GM18507 (cell line): ENCODE data around the gene RYR2.
"Not testable (repeated sequence)": the region's sequence is repeated elsewhere in the genome, so short reads cannot be mapped to it uniquely, and the experiment has no call there.

Experiments
- DNase-seq: peaks from one replicate; pipeline ENCODE4 v3.0.0; 2011; ENCODE audit warnings: low read depth; ENCODE audit not compliant: insufficient read length; ENCODE audit errors: extremely low spot score
- FAIRE-seq: peaks from 2 replicates; lab custom pipeline; 2011; peaks lifted over from hg19 to GRCh38; lab: Jason Lieb, UNC

Gene RYR2

DNA sequence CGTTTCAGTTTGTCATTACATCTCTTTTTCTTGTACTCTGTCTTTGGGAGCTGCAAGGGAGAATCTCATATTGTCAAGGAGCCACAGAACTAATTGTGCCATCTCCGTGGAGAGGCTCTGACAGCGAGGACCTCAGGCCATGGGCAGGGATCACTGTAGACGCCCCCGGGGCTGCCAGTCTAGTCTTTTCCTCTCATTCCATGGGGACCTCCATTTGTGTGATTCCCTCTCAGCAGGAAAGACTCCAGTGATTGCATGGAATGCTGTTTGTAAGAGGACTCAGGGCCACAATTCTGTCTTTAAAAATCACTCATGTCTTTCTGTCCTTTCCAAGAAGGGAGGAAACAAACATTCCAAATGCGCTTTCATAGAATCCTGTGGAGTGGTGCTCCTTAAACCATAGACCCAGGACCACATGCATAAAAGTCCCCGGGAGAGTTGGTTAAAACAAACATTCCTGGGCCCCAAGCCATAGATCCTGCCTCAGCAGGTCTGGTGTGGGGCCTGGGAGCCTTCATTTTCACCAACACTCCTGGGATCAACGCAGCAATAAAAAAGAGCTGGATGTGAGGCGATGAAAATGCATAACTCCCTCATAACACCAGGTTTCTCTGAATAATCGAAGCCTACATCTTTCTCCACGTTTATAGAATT, 744.2 kb downstream of the RYR2 start:
- DNase-seq, result no peak
- FAIRE-seq, result no peak

DNA sequence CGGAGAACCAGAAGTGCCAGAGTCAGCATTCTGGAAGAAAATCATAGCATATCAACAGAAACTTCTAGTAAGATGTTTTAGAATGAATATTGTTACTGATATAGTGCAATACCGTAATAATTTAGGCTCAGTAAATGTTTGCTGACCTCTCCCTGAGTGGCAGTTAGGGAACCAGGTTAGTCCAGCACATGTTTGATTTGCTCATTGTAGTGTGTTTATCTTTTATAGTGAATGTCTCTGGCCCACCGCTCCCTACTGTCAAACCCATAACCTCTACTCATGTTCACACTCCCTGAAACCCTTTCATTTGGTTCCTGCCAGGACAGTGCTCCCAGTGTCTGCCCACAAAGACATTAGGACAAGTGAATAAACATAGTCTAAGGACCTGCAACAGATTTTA, 746.1 kb downstream of the RYR2 start:
- no peak for FAIRE-seq

DNA sequence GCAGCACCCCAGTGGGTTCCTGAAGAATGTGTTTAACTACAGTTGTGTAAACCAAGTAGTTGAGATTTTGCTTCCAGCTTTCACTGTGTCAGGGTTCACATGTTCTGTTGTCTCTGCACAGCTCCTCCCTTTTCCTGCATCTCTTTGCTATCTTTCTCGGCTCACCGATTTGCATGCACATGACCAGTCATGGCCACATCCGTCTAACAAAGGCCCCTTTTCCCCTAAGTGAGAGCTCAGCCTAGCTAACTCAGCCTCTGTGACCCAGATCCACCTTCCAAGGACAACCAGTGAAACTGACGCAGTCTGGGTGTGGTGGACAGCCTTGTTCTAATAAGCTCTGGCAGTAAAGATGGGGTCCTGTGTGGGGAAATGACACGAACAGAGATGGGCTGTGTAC, 747.6 kb downstream of the RYR2 start:
- no peak for DNase-seq
- no peak for FAIRE-seq

More for the DNA sequence above, 746.1 kb downstream of the RYR2 start:
- DNase-seq, result no peak

DNA sequence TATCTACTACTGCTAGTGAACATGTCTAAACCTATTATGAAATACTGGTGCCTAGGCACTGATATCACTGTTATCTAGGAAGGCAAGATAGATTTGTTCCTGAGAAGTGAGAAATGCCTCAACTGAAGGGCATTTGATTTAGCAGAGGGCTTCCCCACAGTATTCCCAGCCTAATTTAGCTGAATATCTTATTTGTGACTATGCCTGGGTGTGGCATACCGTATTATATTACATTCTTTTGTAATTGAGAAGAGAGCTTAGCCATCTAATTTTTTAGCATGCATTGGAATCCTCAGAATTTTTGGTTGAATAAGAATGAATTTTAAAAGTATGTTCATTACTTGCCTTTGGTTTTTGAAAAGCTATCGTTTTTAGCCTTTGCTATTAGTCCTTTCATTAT, 749.6 kb downstream of the RYR2 start:
- no peak for DNase-seq
- no peak for FAIRE-seq

DNA sequence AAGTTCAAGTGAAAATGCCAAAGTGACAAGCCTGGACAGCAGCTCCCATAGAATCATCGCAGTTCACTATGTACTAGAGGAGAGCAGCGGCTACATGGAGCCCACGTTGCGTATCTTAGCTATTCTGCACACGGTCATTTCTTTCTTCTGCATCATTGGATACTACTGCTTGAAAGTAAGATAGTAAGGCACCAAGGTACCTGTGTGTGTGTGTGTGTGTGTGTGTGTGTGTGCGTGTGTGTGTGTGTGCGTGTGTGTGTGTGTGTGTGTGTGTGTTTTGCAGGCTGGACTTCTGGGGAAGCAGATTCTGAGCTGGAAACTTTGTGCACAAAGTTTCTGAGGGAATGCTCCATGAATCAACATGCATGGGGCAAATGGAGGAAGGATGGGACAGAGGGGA, 750.2 kb downstream of the RYR2 start:
- FAIRE-seq (no peak), DNase-seq (no peak)

DNA sequence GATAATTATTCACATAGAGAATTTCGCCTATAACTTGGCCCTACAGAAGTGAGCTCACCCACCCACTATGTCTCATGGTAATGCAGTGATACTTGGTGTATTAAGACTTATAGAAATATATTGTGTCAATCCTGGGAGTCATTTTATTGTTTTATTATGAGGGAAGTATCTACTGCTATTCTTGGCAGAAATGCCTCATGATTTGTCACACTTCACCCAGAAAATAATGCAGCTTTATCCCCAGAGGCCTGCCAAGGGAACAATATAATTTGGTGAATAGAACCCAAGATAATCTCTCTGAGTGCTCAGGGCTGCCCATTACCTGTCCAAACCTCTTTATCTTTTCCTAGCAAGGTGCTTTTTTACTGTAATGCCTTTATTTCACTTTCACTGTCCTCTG, 750.7 kb downstream of the RYR2 start:
- FAIRE-seq (no peak), DNase-seq (no peak)

DNA sequence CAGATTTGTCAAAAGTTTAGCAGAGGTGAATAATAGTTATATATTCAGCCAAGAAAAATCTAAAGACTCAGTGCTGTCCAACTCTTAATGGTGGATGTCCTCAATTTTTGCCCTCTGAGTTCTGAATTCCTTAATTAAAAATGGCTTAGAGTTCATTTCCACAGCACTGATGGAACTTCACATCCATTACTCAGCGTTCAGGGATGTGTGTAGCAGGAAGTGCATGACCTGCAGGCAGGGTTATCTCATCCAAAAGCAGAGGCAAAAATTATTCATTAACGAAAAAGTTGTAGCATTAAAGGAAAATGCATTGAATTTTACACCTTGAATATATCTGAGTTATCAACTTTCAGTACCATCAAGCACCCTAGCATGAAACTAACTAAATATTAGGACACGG, 752.1 kb downstream of the RYR2 start:
- DNase-seq, result no peak
- FAIRE-seq, result no peak

DNA sequence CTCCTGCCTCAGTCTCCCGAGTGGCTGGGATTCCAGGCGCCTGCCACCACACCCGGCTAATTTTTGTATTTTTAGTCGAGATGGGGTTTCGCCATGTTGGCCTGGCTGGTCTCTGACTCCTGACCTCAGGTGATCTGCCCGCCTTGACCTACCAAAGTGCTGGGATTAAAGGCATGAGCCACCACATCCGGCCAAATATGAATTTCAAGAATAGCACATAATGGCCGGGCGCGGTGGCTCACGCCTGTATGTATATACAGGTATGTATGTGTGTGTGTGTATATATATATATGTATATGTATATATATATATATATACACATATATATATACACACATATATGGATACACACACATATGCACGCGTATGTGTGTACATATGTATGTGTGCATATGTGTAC, 753.6 kb downstream of the RYR2 start:
- DNase-seq (no peak), FAIRE-seq (no peak)

DNA sequence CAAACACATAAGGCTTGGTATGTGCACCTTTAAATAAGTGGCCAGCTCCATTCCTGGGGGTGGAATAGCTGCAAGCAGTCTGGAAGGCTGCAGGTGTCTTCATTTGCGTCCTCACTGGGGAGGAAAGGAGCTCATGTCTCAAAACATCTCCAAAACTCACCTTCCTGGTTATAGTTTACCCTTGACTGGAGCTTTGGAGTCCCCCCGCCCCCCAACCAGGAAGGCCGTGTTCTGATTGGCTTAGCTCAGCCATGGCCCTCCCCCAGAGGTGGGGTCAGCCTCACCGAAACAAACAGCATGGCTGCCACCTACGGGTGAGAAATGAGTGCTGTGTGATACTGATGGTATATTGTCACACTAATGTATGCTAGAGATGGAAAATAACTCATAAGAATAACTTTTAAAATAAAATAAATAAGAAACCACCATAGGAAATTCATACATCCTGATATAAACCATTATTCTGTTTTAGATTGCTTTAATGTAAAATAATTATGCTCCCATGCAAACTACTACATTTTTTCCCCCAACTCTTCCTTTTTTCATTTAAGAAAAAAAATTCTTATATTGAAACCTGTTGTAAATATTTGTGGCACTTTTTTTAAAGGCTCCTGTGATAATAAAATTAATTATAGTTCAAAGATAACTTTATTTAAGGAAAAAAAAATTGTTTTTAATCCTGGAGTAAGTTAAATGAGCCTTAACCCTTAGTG, 757.9 kb downstream of the RYR2 start:
- no peak for FAIRE-seq
- no peak for DNase-seq

DNA sequence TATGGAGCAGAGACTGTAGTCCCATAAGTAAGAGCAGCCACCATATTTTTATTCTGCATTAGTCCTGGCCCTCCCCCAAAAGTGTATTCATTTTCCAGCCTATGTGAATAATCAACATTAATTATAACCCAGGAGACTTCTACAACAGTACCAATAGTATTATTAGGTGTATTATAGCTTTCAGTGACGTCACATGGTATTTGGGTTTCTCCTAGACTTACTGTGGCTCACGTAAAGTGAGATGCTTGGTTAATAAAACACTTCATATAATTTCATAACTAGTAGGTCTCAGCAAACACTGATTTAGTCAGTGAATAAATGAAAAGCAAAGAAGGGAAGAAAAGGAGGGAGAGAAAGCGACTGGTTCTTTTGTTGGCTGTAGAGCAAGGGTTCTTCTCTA, 762.5 kb downstream of the RYR2 start:
- FAIRE-seq (no peak), DNase-seq (no peak)

DNA sequence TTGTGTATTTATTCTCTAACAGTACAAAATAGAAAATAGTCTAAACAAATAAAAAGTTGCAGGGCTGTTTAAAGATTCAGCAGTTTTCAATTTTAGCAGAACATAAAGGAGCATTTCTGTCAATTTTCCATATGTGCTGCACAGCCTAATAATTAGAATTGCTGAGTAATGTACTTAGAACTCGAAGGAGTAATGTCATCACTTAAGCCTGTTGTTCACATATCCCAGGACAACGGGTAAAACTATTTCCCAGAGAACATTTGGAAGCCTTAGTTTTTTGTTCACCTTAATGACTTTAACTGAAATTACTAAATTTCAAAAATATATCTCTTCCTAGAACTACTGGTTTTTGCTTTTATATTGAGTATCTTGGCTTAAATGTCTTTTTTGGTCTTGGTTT, 767.1 kb downstream of the RYR2 start:
- FAIRE-seq (no peak), DNase-seq (no peak)

DNA sequence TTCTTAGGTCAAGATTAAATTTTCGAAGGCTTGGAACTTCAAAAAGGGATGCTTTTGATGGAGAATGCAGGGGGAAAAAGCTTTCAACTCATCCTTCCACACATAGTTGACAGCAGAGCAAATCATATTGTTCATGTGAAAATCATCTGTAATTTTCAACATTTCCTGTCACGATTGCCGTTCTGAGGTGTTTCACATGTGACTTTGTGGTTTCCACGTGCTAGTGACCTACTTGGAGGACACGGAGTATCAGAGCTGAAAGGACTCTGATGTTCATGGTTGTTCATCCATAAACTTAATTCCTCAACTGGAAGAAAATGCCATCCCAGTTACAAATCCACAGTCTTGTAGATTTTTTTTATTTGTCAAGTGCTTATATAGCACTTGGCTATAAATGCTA, 769.6 kb downstream of the RYR2 start:
- FAIRE-seq (no peak), DNase-seq (no peak)

DNA sequence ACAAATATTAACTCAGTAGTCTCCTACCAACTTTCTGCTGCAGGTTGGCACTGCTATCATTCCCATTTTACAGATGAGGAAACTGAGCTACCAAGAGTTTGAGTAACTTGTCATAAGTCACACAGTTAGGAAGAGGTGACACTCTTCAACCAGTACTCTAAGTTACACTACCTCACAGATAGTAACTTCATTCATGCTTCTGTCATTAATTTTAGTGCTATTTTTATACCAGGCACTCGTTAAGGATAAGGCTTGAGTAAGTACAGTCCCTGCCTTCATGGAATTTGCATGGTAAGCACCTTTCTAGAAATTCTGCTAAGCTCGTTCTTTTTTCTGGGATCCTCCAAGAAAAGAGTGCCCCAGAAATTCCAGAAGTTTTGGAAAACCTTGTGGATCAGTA, 770.1 kb downstream of the RYR2 start:
- DNase-seq, result no peak
- FAIRE-seq, result no peak

DNA sequence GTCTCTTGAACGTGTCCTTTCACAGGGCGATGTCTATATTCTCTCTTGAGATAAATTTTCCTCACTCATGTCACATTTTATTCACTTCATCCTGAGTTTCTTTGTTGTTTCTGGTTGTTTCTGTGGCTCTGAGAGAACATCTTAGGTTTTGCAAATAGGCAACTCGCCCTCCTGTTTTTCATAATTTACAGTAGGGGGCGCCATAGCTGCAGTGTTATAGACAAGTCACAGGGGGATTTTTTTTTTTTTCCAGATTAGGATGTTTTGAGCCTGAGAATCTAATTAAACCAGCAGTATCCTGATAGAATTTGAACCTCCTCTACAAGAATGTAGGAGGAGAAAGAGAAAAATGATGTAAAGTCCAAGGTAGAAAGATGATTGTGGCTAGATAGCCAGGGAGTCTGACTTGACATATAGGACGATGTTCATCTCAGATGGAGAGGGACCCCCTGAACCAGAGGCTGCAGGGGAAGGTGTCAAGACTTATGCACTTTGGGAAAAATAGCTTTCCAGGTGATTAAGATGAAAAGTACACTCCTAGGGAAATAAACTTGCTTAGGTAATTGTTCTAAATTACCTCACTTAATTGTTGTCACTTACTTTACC, 772.4 kb downstream of the RYR2 start:
- FAIRE-seq, result no peak
- DNase-seq, result no peak

DNA sequence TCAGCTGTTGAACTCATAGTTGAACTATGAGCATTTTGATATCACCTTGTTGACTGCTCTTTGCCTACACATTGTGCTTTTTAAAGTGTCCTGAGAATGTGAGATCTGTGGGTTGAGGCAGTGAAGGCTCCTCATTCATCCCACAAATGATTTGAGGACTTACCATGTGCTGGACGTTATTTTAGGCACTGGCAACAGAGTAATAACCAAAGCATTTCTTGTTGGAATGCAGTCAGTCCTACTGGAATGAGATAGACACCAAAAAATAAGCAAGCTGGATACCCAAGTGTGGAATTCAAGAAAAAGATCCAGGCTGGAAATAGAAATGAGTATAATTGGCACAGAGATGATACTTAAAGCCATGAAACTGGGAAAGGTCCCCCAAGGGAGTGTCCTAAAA, 775.3 kb downstream of the RYR2 start:
- no peak for FAIRE-seq
- no peak for DNase-seq

DNA sequence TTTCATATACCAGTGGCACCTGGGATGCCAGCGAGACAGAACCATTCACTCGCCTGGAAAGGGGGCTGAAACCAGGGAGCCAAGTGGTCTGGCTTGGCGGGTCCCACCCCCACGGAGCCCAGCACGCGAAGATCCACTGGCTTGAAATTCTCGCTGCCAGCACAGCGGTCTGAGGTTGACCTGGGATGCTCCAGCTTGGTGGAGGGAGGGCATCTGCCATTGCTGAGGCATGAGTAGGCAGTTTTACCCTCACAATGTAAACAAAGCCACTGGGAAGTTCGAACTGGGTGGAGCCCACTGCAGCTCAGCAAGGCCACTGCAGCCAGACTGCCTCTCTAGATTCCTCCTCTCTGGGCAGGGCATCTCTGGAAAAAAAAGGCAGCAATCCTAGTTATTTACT, 778.6 kb downstream of the RYR2 start:
- not testable (repeated sequence) for FAIRE-seq, DNase-seq

DNA sequence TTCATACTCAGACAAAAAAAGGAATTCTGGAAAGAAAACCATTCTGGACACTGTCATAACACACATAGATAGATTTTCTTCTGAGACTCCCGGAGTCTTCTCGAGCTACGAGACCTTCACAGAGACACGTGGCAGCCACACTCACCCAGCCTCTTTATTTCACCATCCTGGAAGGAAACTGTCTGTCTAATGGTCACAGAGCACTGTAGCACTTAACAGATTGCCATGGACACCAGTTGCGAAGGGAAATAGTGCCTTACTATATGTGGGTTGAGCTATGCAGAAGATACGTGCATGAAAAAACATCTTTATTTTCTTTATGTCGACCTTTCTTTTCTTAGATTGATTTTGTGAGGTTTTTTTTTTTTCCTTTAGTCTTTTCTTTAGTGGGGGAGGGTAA, 790.9 kb downstream of the RYR2 start:
- no peak for DNase-seq
- FAIRE-seq, result no peak

DNA sequence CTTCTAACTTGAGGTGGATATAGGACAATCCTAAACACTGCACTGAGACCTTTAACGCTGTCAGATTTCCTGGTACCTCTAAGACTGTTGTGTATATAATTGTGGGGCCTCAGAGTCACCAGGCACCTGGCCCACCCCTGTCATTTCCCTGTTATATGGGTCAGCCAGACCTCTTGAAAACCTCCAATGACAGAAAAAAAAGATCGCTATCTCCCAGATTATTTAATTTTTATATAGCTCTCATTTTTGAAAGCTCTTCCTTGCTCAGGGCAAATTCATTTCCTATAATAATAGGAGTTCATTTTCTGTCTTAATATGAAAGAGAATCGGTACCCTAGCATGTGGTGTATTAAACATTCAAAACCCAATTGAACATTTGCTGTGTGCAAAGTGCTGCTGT, 792.1 kb downstream of the RYR2 start:
- no peak for DNase-seq

DNA sequence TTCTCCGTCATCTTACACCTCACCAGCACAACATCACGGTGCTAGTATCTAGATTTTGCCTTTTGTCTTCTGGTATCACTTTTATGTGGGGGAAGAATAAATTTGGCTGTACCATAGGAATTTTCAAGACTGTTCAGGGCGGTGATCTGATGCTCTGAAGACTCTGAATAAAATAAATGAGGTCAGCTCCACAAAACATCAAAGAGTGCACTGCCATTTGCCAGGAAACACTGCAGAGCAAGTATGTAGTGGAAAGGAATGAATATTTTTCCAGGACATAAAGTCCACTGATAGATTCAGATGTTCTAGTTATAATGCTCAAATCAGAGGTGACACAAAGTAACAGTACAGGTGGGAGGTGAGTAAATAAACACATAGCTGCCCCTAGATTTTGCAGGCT, 792.5 kb downstream of the RYR2 start:
- FAIRE-seq (no peak), DNase-seq (no peak)

More for the DNA sequence above, 792.1 kb downstream of the RYR2 start:
- no peak for FAIRE-seq

DNA sequence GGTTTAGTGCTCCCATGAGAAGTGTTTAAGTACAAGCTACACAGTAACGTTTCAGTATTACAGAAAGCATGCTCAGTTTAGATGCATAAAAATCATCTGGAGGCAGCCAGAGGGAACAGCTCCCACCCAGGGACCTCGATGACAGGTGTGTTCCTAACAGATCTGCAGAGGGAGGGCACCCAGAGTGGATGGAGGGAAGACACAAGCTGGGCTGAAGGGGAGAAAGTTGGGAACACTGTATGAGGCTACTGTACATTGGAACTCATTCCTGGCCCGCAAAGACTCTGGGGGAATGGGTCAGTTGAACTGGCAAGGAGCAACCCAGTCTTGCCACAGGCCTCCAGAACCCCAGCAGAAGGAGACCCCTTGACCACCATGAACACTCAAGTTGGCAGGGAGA, 796.3 kb downstream of the RYR2 start:
- FAIRE-seq, result no peak
- no peak for DNase-seq

DNA sequence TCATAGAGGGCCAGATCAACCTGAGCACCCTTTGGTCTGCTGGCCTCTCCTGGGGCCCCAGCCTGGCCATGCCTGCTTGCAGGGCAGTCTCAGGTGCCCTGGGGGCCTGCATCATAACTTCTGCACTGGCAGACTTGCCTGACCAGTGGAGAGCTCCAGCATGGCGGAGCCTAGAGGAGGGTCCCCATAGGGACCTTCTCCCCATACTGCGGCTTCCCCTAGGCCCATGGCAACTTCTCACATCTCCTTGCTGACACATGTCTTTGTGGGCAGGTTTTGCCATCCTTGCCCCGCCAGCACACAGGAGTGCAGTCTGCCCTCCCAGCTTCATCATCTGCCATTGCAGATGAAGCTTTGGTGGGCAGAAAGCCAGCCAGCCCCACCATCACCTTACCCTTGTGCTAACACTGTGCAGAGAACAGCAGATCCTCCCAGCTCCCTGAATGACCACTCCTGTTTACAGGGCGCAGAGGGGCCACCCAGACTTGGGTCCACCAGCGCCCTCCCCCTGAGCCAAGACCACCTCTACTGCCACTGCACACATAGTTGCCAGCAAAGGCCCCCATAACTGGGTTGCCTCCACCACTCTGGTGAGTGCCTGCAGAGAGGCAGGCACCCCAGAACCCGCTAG, 797.0 kb downstream of the RYR2 start:
- no peak for FAIRE-seq
- DNase-seq, result no peak
